GM19395 (cell line): ENCODE measurements around the gene SBSN.

Experiments used
- ATAC-seq: cut with Tn5 transposase; IDR thresholded peaks from one replicate; pipeline ENCODE4 v1.9.1; 2021; ENCODE audit warnings: mild to moderate bottlenecking, moderate library complexity; ENCODE audit not compliant: unreplicated experiment

SBSN gene

DNA sequence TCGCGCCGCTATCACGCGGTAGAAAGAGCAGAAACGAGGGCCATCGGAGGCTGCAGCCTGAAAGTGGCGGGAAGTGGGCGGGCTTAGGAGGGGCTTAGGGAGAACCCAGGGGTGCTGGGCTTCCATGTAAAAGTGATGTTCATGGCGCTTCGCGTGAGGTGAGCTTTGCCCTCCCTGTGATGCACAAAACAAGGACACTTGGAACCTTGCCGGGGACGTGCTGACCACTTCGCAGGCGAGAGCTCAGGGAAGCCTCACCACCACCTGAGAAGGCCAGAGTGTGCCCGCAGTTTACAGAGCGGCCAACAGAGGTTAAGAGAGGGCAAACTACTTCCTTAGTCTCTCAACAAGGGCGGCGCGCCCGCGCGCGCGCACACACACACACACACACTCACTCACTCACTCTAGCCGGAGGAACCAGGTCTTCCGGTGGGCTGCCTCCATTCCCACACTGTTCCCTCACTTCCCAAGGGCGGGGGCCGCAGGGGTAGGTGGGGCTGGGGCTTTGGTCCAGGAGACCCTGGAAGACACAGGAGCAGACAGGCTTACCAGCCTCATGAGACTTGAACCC lies 5.8 kb upstream of the SBSN start:
- no peak for ATAC-seq

DNA sequence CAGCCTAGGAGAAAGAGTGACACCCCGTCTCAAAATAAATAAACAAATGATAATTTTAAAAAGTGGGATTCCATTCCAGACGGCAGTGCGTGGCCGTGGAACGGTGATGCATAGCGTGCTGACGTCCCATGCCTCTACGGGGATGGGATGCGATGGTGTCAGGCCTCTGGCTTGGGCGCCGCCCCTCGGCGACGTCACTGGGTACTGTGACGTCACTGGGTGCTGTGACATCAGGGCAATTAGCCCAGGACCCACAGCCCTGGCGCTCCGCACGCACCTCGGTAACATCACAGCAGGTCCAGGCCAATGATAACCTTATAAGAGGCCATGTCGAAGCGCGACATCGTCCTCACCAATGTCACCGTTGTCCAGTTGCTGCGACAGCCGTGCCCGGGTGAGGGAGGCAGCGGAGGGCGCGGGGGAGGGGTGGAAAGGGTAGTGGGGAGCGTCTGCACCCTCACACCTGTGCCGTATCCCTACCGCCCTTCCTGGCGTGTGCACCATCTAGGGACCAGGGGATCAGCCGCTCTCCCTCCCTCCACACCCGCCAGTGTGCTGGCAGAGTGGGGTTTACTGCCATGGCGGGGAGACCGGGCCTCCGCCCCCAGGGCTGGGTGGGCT lies 5.2 kb upstream of the SBSN start, which contains the start of gene GAPDHS:
Gene GAPDHS (plus strand): TSS at position 256 of the 621 bp plus-strand sequence. CDS start 72 bp downstream, at position 328.
- no peak for ATAC-seq

DNA sequence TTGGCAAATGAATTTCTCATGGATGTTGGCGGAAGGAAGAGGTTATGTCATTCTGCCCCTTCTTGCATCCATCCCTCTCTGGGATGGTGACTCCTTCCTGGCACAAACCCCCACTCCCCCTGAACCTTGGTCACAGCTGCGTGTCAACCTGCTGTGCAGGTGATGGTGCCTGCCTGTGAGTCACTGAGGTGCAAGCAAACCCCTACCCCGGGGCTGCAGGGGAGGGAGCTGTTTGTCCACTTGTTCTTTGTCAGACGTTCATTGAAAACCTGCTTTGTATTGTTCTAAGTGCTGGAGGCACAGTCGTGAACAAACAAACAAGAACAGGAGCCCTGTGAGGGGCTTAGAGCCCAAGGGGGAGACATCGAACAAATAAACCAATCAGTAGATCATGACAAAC lies 3.2 kb upstream of the SBSN start:
- no peak for ATAC-seq

DNA sequence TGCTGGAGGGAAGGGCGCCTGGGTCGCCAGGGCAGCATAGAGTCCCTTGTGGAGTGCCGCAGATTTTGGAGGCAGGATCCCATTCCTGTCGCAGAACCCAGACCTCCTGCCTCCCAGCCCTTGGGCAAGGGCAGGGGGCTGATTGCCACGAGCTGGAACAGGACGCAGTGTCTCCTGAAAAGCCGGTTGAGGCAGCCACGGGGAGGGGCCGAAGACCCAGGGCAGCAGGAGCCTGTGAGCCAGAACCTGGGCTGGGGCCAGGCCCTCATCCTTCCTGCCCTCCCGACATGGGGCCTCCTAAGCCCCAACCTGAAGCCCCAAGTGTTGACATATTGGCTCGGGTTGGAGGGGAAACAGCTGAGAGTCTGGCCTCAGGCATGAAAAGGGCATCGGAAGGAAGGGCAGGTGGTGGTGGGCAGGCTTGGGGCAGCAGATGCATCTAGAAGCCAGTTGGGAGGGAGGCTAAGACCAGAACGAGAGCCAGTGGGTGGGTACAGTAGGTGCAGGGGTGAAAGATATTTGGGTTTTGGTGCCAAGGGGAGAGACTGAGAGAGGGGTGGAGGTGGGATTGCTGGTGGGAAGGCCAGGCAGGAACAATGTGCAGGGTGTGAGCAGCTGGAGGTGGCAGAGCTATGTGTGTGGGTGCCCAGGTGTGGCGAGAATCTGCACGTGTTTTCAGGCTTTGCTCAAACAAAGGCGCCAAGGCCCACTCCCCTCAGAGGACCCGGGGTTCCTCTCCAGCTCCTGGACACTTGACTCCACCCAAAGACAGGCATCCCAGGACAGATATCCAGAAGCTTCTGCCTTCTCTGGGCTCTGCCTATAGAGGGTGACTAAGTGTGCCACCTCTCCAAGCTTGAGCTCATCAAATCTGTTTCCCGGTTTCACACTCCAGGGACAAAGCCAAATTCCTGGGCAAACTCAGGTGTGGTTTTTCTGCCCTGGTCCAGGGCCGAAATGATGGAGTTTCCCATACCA lies 1.4 kb upstream of the SBSN start:
- no peak for ATAC-seq

DNA sequence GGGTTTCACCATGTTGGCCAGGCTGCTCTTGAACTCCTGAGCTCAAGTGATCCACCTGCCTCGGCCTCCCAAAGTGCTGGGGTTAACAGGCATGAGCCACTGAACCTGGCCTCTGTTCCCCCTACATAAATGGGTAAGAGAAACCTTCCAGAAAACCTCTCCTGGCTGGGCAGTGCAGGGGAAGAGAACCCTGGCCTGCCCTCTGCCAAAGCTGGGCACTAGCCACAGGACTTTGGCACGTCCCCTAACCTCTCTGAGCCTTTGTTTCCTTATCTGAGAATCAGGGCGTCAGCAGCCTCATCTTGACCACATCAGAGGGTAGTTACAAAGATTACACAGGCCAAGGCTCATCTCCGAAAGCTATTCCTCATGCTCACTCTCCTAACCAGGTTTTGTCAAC lies 2.2 kb downstream of the SBSN start:
- ATAC-seq = no peak

DNA sequence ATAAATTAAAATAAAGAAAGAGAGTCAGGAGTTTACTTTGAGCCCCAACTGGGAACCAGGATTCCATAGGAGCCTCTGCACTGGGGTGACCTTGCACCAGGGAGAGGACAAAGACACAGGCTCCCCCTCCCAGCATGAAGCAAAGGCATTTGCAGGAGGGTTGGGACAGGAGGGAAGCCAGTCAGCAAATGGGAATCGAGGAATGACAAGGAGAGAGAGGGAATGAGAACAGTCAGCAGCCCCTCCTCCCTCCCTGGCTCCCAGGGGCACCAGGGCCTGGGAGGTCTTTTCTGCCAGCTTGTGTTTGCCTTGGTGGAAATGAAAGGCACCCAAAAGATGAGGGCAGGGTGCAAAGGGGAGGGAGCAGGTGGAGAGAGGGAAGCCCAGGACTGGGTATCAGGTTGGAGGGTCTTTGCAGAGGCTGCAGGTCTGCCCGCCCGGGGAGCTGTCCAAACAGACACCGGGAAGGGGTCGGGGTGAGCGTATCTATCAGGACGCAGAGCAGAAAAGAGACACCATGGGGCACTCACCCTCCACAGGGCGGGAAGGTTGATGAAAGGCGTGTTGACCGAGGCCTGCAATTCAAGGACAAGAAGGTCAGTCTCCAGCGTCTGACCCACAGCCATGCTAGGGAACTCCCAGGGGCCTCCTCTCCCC lies 3.8 kb downstream of the SBSN start:
- no peak for ATAC-seq

DNA sequence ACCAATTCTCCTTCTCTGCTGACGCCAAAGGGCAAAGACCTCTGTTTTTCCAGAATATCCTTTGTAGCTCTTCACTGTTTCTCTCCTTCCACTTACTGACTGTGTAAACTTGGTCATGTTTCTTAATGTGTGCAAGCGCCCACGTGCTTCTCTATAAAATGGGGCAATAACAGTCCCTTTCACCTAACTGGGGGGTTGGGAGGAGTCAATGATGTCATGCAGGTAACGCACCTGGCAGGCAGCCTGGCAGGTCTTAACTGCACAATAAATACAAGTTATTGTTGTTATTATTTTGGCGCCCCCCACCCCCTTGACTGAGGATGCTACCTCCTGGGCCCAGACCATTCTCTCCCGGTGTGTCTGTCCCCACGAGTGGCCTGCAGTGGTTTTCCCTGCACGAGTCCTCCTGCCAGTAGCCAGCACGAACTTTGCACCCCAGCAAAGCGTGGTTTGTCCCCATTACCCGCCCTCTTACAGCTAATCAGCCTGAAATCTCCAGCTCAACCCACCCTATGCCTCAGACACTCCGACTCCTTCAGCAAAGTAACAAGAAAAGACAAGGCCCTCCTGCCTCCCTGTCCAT lies 5.3 kb downstream of the SBSN start:
- ATAC-seq = no peak

DNA sequence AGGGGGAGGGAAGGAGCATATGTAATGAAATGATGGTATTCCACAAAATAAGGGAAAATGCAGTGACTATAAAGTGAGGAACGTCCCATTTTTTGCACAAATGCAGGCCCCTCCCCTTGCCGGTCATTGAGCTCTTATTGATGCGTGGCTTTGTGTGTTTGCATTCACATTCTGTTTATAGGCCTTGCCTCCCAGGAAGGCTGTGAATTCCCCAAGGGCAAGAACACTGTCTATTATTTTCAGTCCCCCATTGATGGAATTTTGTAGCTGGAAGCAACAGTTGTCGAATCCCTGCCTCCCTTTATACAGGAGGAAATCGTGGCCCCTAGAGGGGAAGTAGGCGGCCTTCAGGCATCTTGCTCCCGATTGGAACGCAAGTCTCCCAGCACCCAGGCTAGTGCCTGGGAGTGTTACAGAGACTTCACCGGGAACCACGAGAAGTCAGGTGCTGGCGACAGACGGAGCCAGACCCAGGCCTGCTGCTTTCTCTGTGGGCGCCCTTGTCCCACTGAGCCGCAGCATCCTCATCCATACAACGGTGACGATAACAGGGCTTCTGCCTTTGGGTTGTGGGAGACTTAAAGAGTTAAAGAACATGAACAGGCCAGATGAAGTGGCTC lies 6.9 kb downstream of the SBSN start:
- no peak for ATAC-seq

DNA sequence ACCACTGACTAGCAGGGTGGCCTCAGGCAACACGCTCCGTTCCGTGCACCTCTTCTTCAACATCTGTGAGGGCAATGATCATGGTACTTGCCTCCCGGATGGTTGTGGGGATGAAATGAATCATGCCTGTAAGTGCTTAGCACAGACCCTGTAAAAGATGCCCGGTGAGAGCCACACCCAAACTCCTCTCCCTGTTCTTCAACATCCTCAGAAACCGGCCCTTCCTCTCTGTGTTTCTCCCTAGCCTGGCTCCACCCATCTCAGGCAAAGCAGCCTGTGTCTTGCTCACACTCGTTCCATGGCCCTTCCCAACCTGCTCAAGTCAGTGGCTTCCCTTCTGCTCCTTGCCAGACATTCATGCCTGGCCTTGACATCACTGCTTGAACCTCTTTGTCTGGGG lies 8.8 kb downstream of the SBSN start:
- ATAC-seq = no peak

DNA sequence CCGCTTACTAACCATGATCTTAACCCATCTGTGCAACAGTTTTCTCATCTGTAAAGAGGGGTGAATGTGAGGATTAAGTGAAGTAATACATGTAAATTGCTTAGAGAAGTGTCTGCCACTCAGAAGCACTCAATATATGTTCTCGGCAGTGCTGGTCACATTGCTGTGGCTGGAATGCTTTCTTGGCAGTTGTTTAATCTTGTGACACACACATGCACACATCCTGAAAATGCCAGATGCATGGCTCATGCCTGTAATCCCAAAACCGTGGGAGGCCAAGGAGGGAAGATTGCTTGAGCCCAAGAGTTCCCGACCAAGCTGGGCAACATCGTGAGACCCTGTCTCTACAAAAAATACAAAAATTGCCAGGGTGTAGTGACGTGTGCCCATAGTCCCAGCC lies 9.8 kb downstream of the SBSN start:
- ATAC-seq = no peak

DNA sequence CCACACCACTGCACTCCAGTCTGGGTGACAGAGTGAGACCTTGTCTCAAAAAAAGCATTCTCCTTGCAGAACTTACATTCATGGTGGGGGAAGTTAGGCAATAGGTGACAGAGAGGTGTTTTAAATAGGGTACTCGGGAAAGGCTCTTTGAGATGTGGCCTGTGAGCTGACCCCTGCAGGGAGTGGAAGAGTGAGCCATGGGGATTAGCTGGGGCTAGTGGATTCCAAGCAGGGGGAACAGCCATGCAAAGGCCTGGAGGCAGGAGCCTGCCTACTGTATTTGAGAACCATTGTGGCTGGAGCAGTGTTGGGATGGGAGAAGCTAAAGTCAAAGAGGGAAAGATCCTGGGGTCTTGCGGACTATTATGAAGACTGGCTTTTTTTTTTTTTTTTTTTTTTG lies 10.8 kb downstream of the SBSN start:
- ATAC-seq = no peak

DNA sequence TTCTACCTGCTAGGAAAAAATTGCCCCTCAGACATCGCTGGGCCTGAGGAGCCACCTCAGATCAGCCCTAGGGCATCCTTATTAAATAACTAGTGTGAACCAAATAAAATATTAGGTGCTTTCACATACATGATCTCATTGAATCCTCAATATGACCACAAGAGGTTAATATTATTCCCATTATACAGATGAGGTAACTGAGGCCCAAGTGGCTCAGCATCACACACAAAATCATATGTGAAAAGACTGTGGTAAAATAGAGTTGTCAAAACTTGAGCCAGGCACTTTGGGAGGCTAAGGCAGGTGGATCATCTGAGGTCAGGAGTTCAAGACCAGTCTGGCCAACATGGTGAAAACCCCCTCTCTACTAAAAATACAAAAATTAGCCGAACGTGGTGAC lies 11.8 kb downstream of the SBSN start:
- no peak for ATAC-seq

DNA sequence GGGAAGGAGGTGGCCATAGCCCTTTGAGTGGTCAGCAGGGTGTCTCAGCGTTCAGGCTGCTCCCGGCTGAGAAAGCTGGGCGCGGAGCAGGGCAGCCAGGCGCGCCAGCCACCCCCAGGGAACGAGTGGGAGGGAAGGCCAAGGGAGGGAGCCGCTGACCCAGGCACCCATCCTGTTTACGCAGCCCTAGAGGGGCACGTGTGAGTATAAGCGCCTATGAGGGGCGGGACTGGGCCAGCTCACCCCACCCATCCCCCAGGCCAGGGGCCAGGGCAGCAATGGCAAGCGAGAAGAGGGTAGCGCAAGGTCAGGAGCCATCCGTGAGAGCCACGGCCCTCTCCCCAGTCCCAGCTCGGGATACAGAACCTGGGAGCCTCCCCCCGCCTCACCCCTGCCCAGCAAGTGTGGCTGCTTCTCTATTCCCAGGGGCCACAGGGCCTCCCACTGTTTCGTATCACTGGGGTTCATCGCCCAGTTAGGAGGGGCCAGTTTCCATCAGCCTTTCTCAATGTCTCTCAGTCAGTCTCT lies 13.8 kb downstream of the SBSN start:
- ATAC-seq = no peak

DNA sequence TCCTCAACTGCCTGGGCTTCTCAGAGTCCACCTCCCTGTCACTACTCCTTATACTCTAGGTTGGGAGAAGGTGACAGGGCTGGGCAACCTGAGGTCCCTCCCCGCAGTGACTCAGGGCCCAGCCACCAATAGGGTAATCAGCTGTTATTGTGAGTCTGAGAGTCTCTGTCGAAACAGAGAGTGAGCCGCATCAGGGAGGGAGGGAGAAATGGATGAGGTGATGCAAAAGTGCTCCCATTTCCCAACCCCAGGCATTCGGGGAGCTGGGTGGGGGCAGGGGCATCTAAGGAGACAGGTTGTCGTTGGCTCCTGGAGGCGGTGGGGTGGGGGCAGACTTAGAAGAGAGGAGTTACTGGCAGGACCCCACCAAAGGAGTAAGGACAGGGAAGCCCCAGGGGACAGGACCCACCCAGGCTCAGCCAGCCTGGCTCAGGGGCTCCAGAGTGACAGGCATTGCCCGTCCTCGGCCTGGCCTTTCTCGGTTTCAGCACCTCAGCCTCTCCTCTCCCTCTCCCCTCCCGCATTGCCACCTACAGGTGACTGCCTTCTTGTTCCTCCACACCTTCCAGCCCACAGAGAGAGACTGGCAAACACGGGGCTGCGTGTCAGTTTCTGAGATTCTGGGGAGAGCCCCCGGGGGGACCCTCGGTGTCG lies 14.4 kb downstream of the SBSN start, which contains the start of gene DMKN:
Gene DMKN (minus strand): TSS at position 22 of the 654 bp plus-strand sequence. CDS start 174 bp downstream, outside the sequence.
- ATAC-seq = no peak

DNA sequence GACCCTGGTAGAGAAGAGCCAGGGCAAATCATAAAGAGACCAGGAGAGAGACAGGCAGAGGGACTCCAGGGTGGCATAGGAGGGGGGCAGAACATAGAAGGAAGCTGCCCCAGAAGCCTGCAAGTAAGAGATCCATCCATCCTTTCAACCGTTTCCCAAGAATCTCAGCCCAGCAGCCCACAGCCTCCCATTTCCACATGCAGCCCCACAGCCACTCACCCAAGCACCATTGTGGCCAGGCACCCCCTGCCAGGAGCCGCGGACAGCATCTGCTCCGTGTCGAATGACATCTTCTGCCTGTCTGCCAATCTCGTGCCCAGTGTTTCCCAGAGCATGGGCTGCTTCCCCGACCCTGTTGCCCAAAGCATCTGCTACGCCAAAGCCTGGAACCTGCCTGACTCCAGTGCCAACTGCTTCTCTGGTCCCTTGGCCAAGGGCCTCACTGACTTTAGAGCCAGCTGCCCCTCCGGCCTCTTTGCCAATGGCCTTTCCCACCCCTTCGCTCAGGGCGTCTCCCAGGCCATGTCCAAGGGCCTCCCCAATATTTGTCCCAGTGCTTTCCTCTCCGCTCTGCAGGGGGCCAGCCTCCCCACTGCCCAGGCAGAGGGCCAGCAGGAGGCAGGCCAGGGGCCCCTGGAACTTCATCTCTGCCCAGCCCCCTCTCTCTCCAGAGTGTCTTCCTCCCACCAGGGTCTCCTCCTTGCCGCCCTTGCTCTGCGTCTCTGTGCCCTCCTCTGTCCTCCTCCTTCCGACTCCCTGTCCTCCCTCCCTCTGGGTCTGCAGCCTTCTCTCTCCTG lies 15.1 kb downstream of the SBSN start:
- ATAC-seq = no peak

DNA sequence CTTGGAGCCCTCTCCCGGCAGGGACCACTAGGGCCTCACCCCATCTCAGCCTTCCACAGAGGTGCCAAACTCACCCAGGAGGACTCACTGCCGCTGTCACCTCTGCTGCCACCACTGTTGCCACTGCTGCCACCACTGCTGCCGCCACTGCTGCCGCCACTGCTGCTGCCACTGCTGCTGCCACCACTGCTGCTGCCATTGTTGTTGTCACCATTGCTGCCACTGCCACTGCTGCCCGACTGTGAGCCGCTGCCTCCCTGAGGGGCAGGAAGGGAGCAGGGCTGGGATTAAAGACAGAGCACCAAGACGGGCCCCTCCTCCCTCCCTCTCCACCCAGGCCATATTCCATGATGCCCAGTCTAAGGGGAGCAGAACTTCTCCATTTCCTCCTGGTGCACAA lies 16.8 kb downstream of the SBSN start:
- ATAC-seq = no peak

DNA sequence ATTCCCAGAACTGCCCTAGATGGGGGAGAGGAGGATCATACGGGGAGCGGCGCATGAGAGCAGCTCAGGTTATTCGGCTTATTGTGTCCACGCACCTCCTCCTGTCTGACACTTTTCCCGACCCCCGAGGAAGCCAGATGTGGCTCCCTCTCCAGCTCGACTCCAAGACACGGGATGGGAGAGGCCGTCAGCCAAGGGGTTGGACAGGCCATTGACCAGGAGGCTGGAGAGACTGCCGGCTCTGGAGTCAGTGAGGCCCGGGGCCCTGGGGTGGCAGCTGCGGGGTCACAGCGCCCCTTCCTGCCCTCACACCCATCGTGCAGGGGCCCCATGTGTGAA lies 17.5 kb downstream of the SBSN start:
- no peak for ATAC-seq

DNA sequence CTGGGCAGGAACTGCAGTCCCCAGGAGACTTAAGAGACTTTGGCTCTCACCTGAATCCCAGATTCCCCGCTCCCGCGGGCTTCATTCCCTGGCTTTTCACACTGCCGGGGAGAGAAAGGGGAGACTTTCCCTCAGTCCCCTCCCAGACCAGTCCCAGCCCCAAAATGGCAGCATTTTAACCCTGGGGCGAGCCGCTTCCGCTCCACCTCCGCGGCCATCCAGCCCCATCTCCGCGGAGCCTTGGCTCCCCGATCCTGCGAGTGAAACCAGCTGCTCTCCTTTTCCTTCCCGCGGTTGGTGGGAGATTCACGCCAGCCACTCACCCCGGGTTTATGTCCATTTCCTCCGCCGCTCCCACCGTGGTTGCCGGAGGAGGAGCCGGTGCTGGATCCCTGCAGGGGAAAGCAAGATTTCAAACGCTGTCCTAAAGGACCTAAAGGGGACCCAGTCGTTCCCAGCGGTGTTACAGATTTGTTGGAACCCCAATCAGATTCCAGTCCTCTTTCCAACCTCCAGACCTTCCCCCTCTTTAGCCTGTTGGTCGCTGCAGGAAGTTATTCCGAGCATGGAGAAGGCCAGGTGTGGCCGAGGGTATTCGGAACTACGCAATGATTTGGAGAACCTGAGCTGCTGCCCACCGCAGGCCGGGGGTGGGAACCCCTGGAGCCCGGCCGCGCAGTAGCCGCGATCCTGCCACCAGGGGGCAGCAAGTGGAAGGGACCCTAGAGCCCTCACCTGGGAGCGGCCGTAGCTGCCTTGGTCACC lies 18.1 kb downstream of the SBSN start:
- no peak for ATAC-seq
